Upper lobe of left lung (tissue), 6 donors: ENCODE data around the gene CDH22. TPM values are rescaled to one million over a fixed set of nuclear protein-coding genes. Genes with fewer than 3 reads are reported as not detected.

Experiments
- ATAC-seq, 2 donors: fragments of 200-7000 bp; cut with Tn5 transposase; one replicate each; pipeline ENCODE4 v1.9.1; 2022; ENCODE audit warnings: mild to moderate bottlenecking in 2 of 2, moderate library complexity in 2 of 2; ENCODE audit not compliant: low FRiP score in 2 of 2
- DNase-seq, 2 donors: peaks; one replicate each; pipeline ENCODE4 v3.0.0-alpha.2; 2019 to 2020
- H3K27ac ChIP-seq, 4 donors: fragments of 200-600 bp; sonication (generic); one replicate each; pipeline ENCODE4 v1.5.1; 2016 to 2019
- H3K27me3 ChIP-seq, 4 donors: fragments of 200-600 bp; sonication (generic); one replicate each; pipeline ENCODE4 v1.5.1; 2017 to 2019
- H3K36me3 ChIP-seq, 4 donors: fragments of 200-600 bp; sonication (generic); one replicate each; pipeline ENCODE4 v1.5.1; 2016 to 2019
- H3K4me1 ChIP-seq, 4 donors: fragments of 200-600 bp; sonication (generic); one replicate each; pipeline ENCODE4 v1.5.1; 2018 to 2019
- H3K4me3 ChIP-seq, 4 donors: fragments of 200-600 bp; sonication (generic); one replicate each; pipeline ENCODE4 v1.5.1; 2017 to 2019; ENCODE audit warnings: mild to moderate bottlenecking in 2 of 4, moderate library complexity in 1 of 4
- H3K9me3 ChIP-seq, 4 donors: fragments of 200-600 bp; sonication (generic); one replicate each; pipeline ENCODE4 v1.5.1; 2018 to 2019
- EP300 ChIP-seq, 4 donors: sonication (generic); formaldehyde crosslinking; IDR thresholded peaks; one replicate each; pipeline ENCODE4 v1.5.1; 2017; ENCODE audit warnings: antibody characterized with exemption in 4 of 4, control low read depth in 2 of 4
- POLR2A ChIP-seq, 4 donors: fragments of 450-650 bp; IDR thresholded peaks; one replicate each; pipeline ENCODE4 v1.5.1; 2016 to 2017; ENCODE audit warnings: antibody characterized with exemption in 4 of 4, mild to moderate bottlenecking in 2 of 4
- POLR2AphosphoS5 ChIP-seq, 2 donors: sonication (generic); formaldehyde crosslinking; IDR thresholded peaks; one replicate each; pipeline ENCODE4 v1.5.1; 2017; ENCODE audit warnings: antibody characterized with exemption in 2 of 2
- WGBS, 2 donors: methylation state at CpG; one replicate each; pipeline ENCODE4 v1.1.5; 2017 to 2018; 5-methylcytosine and 5-hydroxymethylcytosine counted together
- total RNA-seq, 6 donors: library from RNA; depleted of rRNA in 4 of 6; stranded (reverse); fragments of >200 nt in 4 of 6; gene quantifications; one replicate each; pipeline versions ENCODE4 v1.1.0 to v1.2.1, GENCODE V29; 2016 to 2021
- TF ChIP-seq, protein P1 (sequence below), 6 experiments: fragments of 450-650 bp in 4 of 6; fragments of 200-600 bp in 2 of 6; sonication (generic) in 2 of 6; IDR thresholded peaks; one replicate each; pipeline ENCODE4 v1.5.1; 2016 to 2019; ENCODE audit warnings: antibody characterized with exemption in 6 of 6
- donor health status: DM: no; HTN: no; CAD: no; lungs with moderate emphysema.
- donor health status: DM: no; HTN: yes; CAD: no; lungs with severe emphysema.

Gene CDH22
- total RNA-seq, 6 donors from 2014 or later, result 0.10 to 0.40 (median 0.24) TPM; not detected in 2

DNA sequence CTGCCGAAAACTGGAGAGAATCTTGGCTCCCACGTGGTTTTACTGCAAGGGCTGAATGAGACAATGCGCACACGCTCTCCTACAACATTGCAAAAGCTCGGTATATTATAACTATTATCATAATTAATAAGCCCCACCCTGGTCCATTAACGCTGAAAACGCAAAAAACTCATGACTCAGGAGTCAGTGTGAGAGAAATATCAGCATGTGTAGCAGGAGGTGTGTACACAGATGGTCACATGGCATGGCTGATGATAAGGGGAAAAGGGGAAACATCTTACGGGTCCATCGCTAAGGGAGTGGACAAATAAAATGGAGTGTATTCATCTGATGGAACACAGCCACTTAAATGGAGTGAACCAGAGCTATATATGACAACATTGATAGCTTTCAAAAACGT lies 29.2 kb downstream of the CDH22 start:
- H3K36me3 ChIP-seq, result no peaks in the 10 kb centered on the region
- DNase-seq (no peak), ATAC-seq (no peak)
- no peaks in the 10 kb centered on the region for H3K4me1 ChIP-seq
- H3K27ac ChIP-seq, result no peak overlapping the region
- peaks cover 0 to 3% (median 0%) of the 10 kb centered on the region in 4 donors for H3K27me3 ChIP-seq
- no peak for TF ChIP-seq POLR2AphosphoS5 (IDR thresholded peaks at IDR 0.05)
- no peak for TF ChIP-seq POLR2A (IDR thresholded peaks at IDR 0.05)
- TF ChIP-seq, protein P1, sequence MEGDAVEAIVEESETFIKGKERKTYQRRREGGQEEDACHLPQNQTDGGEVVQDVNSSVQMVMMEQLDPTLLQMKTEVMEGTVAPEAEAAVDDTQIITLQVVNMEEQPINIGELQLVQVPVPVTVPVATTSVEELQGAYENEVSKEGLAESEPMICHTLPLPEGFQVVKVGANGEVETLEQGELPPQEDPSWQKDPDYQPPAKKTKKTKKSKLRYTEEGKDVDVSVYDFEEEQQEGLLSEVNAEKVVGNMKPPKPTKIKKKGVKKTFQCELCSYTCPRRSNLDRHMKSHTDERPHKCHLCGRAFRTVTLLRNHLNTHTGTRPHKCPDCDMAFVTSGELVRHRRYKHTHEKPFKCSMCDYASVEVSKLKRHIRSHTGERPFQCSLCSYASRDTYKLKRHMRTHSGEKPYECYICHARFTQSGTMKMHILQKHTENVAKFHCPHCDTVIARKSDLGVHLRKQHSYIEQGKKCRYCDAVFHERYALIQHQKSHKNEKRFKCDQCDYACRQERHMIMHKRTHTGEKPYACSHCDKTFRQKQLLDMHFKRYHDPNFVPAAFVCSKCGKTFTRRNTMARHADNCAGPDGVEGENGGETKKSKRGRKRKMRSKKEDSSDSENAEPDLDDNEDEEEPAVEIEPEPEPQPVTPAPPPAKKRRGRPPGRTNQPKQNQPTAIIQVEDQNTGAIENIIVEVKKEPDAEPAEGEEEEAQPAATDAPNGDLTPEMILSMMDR (IDR thresholded peaks at IDR 0.05), result no peak
- TF ChIP-seq EP300 (IDR thresholded peaks at IDR 0.05), result no peak
- no peaks in the 10 kb centered on the region for H3K9me3 ChIP-seq
- WGBS, 2 donors, result 50 to 76% methylated on average over 10 of the region's 10 CpGs
- H3K4me3 ChIP-seq, result no peak overlapping the region

DNA sequence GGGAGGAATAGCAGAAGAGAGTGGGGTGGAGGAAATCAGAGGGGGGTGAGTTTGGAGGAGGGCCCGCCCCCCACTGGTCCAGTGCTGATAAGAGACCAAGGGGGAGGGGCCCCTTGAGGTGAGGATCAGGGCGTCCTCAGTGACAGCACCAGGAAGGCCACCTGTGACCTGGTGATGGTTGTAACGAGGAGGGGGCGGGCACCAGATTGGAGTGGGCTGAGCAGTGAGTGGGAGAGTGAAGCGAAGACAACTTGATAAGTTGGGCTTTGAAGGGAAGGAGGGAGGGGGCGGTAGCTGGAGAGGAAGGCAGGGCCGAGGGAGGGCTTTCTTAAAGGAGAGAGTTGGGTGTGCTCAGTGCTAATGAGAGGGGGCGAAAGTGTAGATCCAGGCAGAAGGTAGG lies 30.7 kb downstream of the CDH22 start:
- H3K27ac ChIP-seq, result no peak overlapping the region
- no peak for TF ChIP-seq EP300 (IDR thresholded peaks at IDR 0.05)
- TF ChIP-seq POLR2A (IDR thresholded peaks at IDR 0.05), result no peak
- TF ChIP-seq POLR2AphosphoS5 (IDR thresholded peaks at IDR 0.05), result no peak
- TF ChIP-seq, protein P1 (IDR thresholded peaks at IDR 0.05), result no peak
- no peaks in the 10 kb centered on the region for H3K4me1 ChIP-seq
- no peaks in the 10 kb centered on the region for H3K36me3 ChIP-seq
- DNase-seq (no peak), ATAC-seq (no peak)
- no peak overlapping the region for H3K4me3 ChIP-seq
- WGBS, 2 donors, result 14 to 24% methylated on average over 8 of the region's 8 CpGs
- H3K27me3 ChIP-seq, result peaks cover 0 to 3% (median 0%) of the 10 kb centered on the region in 4 donors
- peaks cover 0 to under 1% (median 0%) of the 10 kb centered on the region in 4 donors for H3K9me3 ChIP-seq

DNA sequence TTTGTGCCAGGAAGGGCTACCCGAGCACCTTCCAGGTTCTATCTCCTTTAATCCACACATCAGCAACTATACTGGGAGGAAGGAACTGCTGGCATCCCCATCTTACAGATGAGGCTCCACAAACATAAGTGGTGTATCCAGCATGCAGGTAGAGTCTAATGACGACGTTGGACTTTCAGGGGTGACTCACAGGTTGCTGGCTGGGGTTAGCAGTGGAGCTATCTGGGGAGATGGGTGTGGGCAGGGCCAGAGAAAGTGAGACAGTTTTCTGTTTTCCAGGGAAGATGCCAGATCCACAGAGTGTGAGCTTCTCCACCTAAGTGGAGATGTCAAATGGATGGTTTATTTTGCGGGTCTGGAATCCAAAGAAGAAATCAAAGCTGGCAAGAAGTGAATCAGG lies 31.8 kb downstream of the CDH22 start:
- H3K4me1 ChIP-seq, result no peaks in the 10 kb centered on the region
- TF ChIP-seq EP300 (IDR thresholded peaks at IDR 0.05) (no peak), POLR2A (IDR thresholded peaks at IDR 0.05) (no peak), POLR2AphosphoS5 (IDR thresholded peaks at IDR 0.05) (no peak)
- TF ChIP-seq, protein P1 (IDR thresholded peaks at IDR 0.05), result no peak
- no peaks in the 10 kb centered on the region for H3K36me3 ChIP-seq
- H3K27me3 ChIP-seq, result peaks cover 0 to 3% (median 0%) of the 10 kb centered on the region in 4 donors
- DNase-seq (no peak), ATAC-seq (peak in 1 of 2 donors; percentile 38)
- H3K9me3 ChIP-seq, result peaks cover 0 to 3% (median 0%) of the 10 kb centered on the region in 4 donors
- 63 to 66% methylated on average over 4 of the region's 4 CpGs for WGBS, 2 donors
- no peak overlapping the region for H3K27ac ChIP-seq
- no peak overlapping the region for H3K4me3 ChIP-seq

DNA sequence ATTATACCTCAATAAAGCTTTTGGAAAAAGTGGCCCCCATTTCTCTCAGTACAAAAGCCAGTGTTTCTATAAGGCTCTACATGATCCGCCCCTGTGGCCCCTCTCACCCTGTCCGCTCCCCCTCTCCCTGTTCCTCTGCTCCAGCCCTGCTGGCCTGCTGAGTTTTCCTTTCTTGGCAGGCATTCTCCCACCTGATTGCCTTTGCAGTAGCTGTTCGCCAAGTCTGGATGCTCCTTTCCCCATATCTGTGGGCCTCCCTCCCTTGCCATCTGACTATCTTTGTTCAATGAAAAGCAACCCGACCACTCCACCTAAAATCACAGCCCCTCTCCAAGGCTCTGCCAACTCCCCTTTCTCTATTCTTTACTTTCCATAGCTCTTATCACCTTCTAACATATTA lies 33.2 kb downstream of the CDH22 start:
- Histone ChIP-seq H3K36me3 (no peaks in the 10 kb centered on the region), H3K27me3 (peaks cover 0 to 3% (median 0%) of the 10 kb centered on the region in 4 donors), H3K9me3 (peaks cover 0 to 3% (median 0%) of the 10 kb centered on the region in 4 donors), H3K4me1 (no peaks in the 10 kb centered on the region), H3K4me3 (no peak overlapping the region), H3K27ac (no peak overlapping the region)
- DNase-seq, result no peak
- 80 to 81% methylated on average over 4 of the region's 4 CpGs for WGBS, 2 donors
- no peak for TF ChIP-seq EP300 (IDR thresholded peaks at IDR 0.05)
- TF ChIP-seq, protein P1 (IDR thresholded peaks at IDR 0.05), result no peak
- no peak for TF ChIP-seq POLR2A (IDR thresholded peaks at IDR 0.05)
- no peak for TF ChIP-seq POLR2AphosphoS5 (IDR thresholded peaks at IDR 0.05)
- no peak for ATAC-seq

DNA sequence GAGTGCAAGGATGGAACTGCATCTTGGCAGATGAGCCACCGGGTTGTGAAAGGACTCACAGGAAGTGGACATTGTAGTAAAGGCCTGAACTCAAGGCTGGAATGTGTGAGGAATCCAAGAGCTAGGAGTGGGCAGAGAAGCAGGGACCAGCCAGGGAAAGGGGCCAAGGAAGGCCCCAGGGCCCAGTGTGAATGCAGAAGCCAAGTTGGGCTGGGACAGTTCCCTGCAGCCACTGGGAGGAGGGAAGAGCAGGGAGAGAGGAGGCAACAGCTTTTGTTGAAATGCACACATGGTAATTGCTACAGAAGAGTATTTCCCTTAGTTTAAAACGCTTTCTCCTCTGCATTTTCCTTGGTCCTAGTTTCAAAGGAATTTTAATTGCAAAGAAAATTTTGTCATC lies 34.6 kb downstream of the CDH22 start:
- Histone ChIP-seq H3K4me1 (no peaks in the 10 kb centered on the region), H3K36me3 (no peaks in the 10 kb centered on the region), H3K9me3 (peaks cover 0 to 3% (median 0%) of the 10 kb centered on the region in 4 donors), H3K4me3 (no peak overlapping the region), H3K27me3 (peaks cover 0 to 4% (median 0%) of the 10 kb centered on the region in 4 donors), H3K27ac (no peak overlapping the region)
- DNase-seq, result no peak
- TF ChIP-seq POLR2A (IDR thresholded peaks at IDR 0.05), result no peak
- no peak for TF ChIP-seq EP300 (IDR thresholded peaks at IDR 0.05)
- TF ChIP-seq, protein P1 (IDR thresholded peaks at IDR 0.05), result no peak
- no peak for TF ChIP-seq POLR2AphosphoS5 (IDR thresholded peaks at IDR 0.05)
- no peak for ATAC-seq
- WGBS, 2 donors, result 18 to 33% methylated on average over 2 of the region's 2 CpGs
